Activated CD8-positive, alpha-beta memory T cell treated with anti-CD3 and anti-CD28 coated beads, Interleukin-2, amount 50 U/mL, for 1 hour (primary cell): ENCODE measurements around the gene TRMT1L.

Experiments
- DNase-seq: peaks from one replicate; pipeline ENCODE4 v3.0.0-alpha.2; 2020; ENCODE audit errors: extremely low read depth

Gene TRMT1L

GRCh38 chr1:185112356-185112755 is 44.4 kb downstream of the TRMT1L start:
- DNase-seq: no peak

GRCh38 chr1:185111873-185112272 is 44.9 kb downstream of the TRMT1L start:
- no peak for DNase-seq

- no peak for DNase-seq
Measured at GRCh38 chr1:185110145-185110544, 46.6 kb downstream of the TRMT1L start.

- DNase-seq: no peak
Measured at GRCh38 chr1:185108321-185108720, 48.4 kb downstream of the TRMT1L start.

GRCh38 chr1:185105121-185105520 is 51.6 kb downstream of the TRMT1L start:
- no peak for DNase-seq

GRCh38 chr1:185104083-185104482 is 52.7 kb downstream of the TRMT1L start:
- DNase-seq: no peak

- DNase-seq: no peak
Measured at GRCh38 chr1:185096531-185096930, 60.2 kb downstream of the TRMT1L start.

GRCh38 chr1:185094761-185095160 is 62.0 kb downstream of the TRMT1L start:
- no peak for DNase-seq

GRCh38 chr1:185091480-185091879 is 65.3 kb downstream of the TRMT1L start:
- no peak for DNase-seq

- no peak for DNase-seq
Measured at GRCh38 chr1:185087746-185088145, 69.0 kb downstream of the TRMT1L start.

- no peak for DNase-seq
Measured at GRCh38 chr1:185087101-185087500, 69.7 kb downstream of the TRMT1L start.

- DNase-seq: no peak
Measured at GRCh38 chr1:185083818-185084217, 72.9 kb downstream of the TRMT1L start.

GRCh38 chr1:185080422-185080821 is 76.3 kb downstream of the TRMT1L start:
- DNase-seq: no peak

- no peak for DNase-seq
Measured at GRCh38 chr1:185077374-185077773, 79.4 kb downstream of the TRMT1L start.

- DNase-seq: no peak
Measured at GRCh38 chr1:185075476-185075875, 81.3 kb downstream of the TRMT1L start.

GRCh38 chr1:185074307-185074706 is 82.4 kb downstream of the TRMT1L start:
- no peak for DNase-seq

GRCh38 chr1:185073725-185074124 is 83.0 kb downstream of the TRMT1L start:
- no peak for DNase-seq

GRCh38 chr1:185070051-185070450 is 86.7 kb downstream of the TRMT1L start:
- DNase-seq: no peak

GRCh38 chr1:185069202-185069772 is 87.5 kb downstream of the TRMT1L start:
- no peak for DNase-seq

- no peak for DNase-seq
Measured at GRCh38 chr1:185068341-185068740, 88.4 kb downstream of the TRMT1L start.
